SIG-M5 (cell line): ENCODE measurements around the gene DIS3L2.
"Not testable (repeated sequence)": the region's sequence is repeated elsewhere in the genome, so short reads cannot be mapped to it uniquely, and the experiment has no call there.

Experiments used
- DNase-seq: peaks from one replicate; lab custom pipeline; 2025; lab: John Stamatoyannopoulos, UW

Gene DIS3L2

GRCh38 chr2:232058063-232058877, 96.8 kb downstream of the DIS3L2 start:
- DNase-seq, result no peak

DNA sequence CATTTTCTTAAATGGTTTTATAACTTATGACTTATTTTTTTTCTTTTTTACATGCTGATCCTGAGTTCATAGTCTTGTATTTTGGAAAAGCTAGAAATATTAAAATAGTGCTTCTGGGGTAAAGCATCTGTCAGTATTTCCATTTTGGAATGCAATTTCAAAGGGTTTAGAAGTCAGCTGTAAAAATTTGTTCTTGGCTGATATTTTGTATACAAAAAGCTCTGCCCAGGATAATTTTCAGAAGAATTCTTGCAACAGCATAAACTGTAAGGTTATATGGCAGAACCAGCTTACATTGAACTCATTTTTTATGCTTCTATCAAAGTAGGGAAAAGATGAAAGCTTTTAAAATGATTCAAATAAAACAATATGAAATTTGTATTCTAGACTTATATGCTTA, 97.4 kb downstream of the DIS3L2 start:
- no peak for DNase-seq

- DNase-seq, result no peak
These were observed 99.8 kb downstream of the DIS3L2 start for GRCh38 chr2:232061265-232061664.

DNA sequence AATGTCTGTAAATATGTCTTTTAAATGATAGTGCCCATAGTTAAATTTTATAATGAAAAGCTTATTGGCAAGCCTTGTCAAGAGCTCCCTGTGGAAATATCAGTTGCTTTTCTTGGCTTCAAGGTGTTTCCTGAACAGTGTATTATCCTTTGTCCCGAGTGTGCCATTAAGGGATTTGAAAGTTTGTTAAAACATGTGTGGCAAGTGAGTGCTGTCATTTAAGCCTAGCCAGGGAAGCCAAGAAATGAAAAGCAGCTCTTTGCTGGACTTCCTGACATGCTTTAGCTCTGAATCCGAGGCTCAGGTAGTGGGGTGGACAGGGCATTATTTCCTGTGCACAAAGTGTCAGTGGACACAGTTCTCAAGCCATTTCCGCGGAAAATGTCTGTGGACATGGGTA, 111.5 kb downstream of the DIS3L2 start:
- no peak for DNase-seq

GRCh38 chr2:232073699-232074098, 112.2 kb downstream of the DIS3L2 start:
- no peak for DNase-seq

DNA sequence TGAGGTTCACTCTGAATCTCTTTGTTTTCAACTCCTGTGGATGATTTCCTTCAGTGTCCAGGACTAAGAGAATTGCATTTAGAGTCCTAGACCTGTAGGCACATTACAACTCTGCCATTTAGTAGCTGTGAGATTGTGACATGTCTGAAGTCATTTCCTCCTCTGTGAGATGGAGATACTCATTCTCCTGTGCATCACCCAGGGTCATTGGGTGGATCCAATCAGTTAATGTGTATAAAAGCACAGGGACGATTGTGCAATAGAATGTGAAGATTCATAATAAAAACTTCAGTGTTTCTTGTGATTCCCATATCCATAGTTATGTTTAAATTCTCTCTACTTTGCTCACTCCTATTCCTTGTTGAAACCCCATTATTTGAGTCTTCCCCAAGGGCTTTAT, 113.6 kb downstream of the DIS3L2 start:
- no peak for DNase-seq

GRCh38 chr2:232075859-232076258, 114.3 kb downstream of the DIS3L2 start:
- no peak for DNase-seq

DNA sequence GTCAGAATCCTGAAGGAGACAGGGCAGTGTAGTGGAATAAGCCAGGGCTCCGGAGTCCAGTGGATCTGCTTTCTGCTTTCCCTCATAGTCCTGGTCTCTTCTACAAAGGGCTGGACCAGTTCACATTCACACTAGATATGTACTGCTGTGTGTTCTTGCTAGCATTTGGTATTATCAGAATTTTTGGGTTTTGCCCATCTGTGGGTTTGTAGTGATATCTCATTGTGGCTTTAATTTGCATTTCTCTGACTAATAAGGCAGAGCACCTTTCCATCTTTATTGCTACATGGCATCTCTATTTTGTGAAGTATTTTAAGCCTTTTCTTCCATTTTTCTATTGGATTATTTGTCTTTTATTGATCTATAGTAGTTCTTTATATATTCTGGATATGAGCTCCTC, 114.8 kb downstream of the DIS3L2 start:
- DNase-seq, result no peak

GRCh38 chr2:232076736-232077135, 115.2 kb downstream of the DIS3L2 start:
- no peak for DNase-seq

DNA sequence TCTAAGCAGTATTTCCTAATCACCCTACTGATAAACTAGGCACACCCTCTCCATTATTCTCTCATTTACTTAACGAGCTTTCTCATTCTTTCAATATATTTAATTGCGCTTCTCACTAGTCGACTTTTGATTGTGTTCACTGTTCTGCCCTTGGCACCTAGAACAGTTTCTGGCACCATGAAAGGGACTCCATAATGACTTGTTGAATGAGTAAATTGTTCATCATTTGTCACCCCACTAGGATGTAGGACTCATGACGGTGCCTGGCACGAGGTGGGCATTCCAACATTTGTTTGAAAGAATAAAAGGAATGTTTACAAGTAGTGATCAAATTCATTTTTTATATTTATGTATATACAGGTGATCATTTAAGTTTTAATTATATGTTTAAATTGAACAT, 123.7 kb downstream of the DIS3L2 start:
- no peak for DNase-seq

DNA sequence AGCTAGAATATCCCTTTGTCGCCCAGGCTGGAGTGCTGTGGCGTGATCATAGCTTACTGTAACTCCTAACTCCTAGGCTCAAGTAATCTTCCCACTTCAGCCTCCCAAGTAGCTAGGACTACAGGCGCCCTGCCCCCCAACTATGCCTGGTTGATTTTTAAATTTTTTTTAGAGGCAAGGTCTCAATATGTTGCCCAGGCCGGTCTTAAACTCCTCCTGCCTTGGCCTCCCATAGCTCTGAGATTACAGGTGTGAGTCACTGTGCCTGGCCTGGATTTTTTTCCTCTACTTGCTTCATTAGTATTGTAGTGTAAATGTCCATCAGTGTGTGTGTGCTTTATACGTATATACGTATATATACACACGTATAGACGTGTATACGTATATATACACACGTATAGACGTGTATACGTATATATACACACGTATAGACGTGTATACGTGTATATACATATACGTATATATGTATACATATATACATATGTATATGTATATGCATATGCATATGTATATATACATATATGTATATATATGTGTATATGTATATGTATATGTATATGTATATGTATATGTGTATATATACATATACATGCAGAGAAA, 124.4 kb downstream of the DIS3L2 start:
- no peak for DNase-seq

GRCh38 chr2:232088771-232089170, 127.3 kb downstream of the DIS3L2 start:
- DNase-seq, result no peak

GRCh38 chr2:232094201-232094600, 132.7 kb downstream of the DIS3L2 start:
- DNase-seq, result no peak

DNA sequence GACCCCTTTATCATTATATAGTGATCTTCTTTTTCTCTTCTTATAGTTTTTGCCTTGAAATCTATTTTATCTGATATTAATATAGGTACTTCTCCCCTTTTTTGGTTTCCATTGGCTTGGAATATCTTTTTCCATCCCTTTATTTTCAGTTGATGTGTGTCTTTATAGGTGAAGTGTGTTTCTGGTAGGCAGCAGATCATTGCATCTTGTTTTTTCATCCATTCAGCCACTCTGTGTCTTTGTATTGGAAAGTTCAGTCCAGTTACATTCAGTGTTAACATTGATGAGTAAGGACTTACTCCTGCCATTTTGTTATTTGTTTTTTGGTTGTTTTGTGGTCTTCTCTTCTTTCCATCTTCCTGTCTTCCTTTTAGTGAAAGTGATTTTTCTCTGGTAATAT, 133.4 kb downstream of the DIS3L2 start:
- no peak for DNase-seq

GRCh38 chr2:232097260-232097659, 135.7 kb downstream of the DIS3L2 start:
- DNase-seq, result no peak

DNA sequence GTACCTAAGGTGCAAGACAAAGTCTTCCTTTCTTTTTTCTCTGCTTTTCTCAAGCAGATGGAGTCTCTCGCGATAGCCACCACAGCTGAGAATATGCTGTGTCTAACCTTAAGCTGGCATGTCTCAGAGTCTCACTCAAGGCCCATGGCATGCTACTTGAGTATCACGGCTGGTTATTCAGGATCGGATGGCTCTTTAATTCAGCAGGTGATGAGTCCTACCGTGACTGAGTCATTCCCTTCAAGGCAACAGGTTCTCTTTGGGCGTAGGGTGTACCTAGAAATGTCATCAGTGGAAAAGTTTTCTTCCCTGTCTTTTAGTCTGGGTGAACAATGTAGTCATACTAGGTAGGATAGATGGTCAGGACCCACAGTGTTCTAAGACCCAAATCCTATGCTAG, 136.2 kb downstream of the DIS3L2 start:
- DNase-seq, result no peak

GRCh38 chr2:232102380-232102779, 140.9 kb downstream of the DIS3L2 start:
- DNase-seq, result no peak

DNA sequence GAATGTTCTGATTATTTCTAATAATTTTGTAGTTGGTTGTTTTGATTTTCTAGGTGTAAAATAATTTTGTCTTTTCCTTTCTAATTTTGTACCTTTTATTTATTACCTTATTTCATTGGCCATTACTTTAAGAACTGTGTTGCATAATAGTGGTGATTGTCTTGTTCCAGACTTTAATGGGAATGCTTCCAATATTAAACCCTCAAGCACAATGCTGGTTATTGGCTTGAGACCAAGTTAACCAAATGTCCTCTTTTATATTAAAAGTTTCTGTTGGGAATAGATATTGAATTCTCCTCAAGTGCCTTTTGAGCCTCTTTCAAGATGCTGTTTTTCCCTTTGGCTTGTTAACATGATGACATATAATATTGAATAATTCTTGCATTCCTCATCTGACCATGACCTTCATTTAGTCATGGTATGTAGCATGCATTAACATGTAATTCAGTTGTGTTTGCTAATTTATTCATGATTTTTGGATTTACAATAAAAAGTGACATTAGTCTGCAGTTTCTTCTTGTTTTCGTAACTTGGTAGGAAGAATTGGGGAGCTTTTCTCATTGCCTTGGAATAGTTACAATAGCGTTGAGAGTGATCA, 141.7 kb downstream of the DIS3L2 start:
- DNase-seq, result no peak

GRCh38 chr2:232104076-232104646, 142.6 kb downstream of the DIS3L2 start:
- no peak for DNase-seq

DNA sequence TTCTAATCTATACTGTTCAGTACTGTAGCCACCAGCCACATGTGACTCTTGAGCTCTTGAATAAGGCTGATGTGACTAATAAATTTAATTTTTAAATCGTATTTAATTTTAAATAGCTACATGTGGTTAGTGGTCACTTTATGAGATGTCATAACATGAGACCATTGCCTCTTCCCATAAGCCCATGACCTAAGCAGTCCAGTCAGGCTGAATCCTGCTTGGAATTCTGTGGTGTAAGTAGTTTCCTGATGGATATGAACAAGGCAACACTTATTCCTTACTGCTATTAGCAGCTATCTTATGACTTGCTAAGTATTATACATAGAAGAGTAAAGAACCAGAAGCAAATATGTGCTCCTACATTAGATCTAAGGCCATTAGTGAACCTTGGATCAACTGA, 150.0 kb downstream of the DIS3L2 start:
- no peak for DNase-seq

DNA sequence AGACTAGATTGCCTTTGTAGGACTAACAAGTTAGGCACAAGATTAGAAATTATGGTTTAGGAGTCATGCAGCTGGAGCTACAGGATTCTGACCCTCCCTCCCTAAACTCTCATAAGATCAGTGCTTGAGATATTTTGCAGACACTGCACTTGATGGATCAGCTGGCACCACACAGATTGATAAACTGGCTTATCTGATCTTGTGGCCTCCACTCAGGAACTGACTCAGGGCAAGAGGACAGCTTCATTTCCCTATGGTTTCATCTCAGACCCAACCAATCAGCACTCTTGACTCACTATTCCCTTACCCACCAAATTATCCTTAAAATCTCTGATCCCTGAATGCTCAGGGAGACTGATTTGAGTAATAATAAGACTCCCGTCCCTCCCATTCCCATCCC, 152.3 kb downstream of the DIS3L2 start:
- no peak for DNase-seq

DNA sequence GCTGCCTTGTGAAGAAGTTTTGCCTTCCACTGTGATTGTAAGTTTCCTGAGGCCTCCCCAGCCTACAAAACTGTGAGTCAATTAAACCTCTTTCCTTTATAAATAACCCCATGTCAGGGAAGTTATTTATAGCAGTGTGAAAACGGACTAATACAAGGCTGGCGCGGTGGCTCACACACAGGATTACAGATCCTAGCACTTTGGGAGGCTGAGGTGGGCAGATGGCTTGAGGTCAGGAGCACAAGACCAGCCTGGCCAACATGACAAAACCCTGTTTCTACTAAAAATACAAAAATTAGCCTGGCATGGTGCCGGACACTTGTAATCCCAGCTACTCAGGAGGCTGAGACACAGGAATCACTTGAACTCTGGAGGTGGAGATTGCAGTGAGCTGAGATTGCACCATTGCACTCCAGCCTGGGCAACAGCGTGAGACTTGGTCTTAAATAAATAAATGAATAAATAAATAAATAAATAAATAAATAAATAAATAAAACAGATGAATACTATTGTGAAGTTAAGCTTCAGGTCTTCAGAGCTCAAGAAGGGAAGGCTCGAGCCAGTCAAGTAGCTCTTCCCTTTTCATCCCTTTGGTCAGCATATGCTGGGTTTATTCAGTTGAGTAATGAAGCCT, 154.3 kb downstream of the DIS3L2 start:
- not testable (repeated sequence) for DNase-seq

DNA sequence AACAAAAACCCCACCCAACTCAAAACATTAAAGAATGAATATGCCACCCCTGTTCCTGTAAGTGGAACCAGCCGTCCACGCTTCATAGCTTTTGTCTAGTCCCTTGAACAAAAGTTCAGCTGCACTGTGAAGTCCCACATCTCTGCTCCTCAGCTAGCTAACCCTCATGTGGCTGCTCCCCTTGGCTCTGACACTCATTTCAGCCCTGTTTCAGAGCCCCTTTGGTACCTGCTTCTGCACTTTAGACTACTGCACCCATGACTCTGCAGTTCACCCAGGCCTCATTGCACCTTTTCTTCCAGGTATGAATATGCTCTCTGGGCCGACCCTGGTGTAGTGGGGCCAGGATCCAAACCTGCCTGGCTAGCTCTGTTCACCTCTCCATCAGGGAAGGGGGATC, 155.3 kb downstream of the DIS3L2 start:
- no peak for DNase-seq
